ENCODE data around the gene EHBP1. TPM values are rescaled to one million over a fixed set of nuclear protein-coding genes. Genes with fewer than 3 reads are reported as not detected.

The EHBP1 gene
- total and polyA plus RNA-seq, 3 experiments from 2014 or later: 12.5 to 23.1 (median 22.7) TPM

DNA sequence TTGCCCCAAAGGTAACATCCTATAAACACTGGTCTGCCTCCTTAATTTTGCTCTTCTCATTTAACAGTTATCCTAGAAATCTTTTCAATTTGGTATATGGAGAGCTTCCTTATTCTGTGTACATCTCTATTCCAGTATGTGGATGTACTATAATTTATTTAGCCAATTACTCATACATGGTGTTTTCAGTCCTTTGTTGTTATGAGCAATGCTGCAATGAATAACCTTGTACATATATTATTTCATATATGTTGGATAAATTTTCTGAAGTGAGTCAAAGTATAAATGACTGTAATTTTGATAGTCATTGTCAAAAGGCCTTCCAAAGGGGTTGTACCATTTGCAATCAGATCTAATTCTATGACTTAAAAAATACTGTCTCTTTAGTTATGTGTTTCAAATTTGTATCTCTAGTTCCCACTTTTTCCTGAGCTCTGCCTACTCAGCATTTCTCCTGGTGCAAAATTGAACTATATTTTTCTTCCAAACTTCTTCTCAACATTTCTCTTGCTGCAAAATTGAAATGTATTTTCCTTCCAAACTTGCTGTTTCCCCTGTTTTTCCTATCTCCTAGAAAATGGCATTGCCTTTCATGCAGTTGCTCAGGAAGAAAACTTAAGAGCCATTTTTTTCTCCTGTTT lies 191.8 kb downstream of the EHBP1 start:
- Histone ChIP-seq H3K27ac (ENCODE audit: low read depth, low read length) (no peak overlapping the region), H3K4me1 (ENCODE audit: insufficient read depth, low read length) (no peaks in the 10 kb centered on the region), H3K27me3 (ENCODE audit: insufficient read depth, low read length, poor library complexity, severe bottlenecking) (no peaks in the 10 kb centered on the region), H3K4me3 (ENCODE audit: low read length) (no peak overlapping the region), H3K9me3 (ENCODE audit: low read length) (no peaks in the 10 kb centered on the region), H3K36me3 (ENCODE audit: insufficient read depth, low read length) (no peaks in the 10 kb centered on the region)
- Mint-ChIP-seq H3K4me1 (no peaks in the 10 kb centered on the region), H3K36me3 (peaks cover 6 to 9% (median 8%) of the 10 kb centered on the region in 3 donors), H3K27me3 (no peaks in the 10 kb centered on the region), H3K27ac (peak overlapping the region in 1 of 8 donors; percentile 12), H3K9me3 (no peaks in the 10 kb centered on the region), H3K4me3 (no peak overlapping the region)
- no peak for DNase-seq
- ChIA-PET CTCF (no interaction called here), POLR2A (no interaction called here)

- Histone ChIP-seq H3K36me3 (ENCODE audit: insufficient read depth, low read length) (no peaks in the 10 kb centered on the region), H3K4me3 (ENCODE audit: low read length) (no peak overlapping the region), H3K27ac (ENCODE audit: low read depth, low read length) (no peak overlapping the region), H3K27me3 (ENCODE audit: insufficient read depth, low read length, poor library complexity, severe bottlenecking) (no peaks in the 10 kb centered on the region), H3K9me3 (ENCODE audit: low read length) (no peaks in the 10 kb centered on the region), H3K4me1 (ENCODE audit: insufficient read depth, low read length) (no peaks in the 10 kb centered on the region)
- H3K27ac Mint-ChIP-seq: no peak overlapping the region
- CTCF ChIA-PET: no interaction called here
- peaks cover 5 to 8% (median 8%) of the 10 kb centered on the region in 3 donors for H3K36me3 Mint-ChIP-seq
- POLR2A ChIA-PET: no interaction called here
- no peaks in the 10 kb centered on the region for H3K4me1 Mint-ChIP-seq
- no peak for DNase-seq
- H3K4me3 Mint-ChIP-seq: no peak overlapping the region
- no peaks in the 10 kb centered on the region for H3K27me3 Mint-ChIP-seq
- no peaks in the 10 kb centered on the region for H3K9me3 Mint-ChIP-seq
Observed at GRCh38 chr2:62904344-62904743, 198.8 kb downstream of the EHBP1 start.

DNA sequence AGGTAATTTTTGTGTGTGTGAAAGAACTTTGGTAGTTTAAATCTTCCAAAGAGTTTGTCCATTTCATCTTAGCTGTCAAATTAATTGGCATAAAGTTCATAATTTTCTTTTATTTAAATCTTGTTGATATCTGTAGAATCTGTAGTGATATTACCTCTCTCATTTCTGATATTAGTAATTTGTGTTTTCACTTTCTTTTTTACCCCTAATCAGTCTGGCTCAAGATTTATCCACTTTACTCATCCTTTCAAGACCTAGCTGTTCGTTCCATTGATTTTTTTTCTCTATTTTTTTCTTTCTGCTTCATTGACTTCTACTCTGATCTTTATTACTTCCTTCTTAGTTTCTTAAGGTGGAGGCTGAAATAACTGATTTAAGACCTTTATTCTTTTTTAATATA lies 202.6 kb downstream of the EHBP1 start:
- H3K27me3 Mint-ChIP-seq: no peaks in the 10 kb centered on the region
- Histone ChIP-seq H3K4me1 (ENCODE audit: insufficient read depth, low read length) (no peaks in the 10 kb centered on the region), H3K36me3 (ENCODE audit: insufficient read depth, low read length) (no peaks in the 10 kb centered on the region), H3K27me3 (ENCODE audit: insufficient read depth, low read length, poor library complexity, severe bottlenecking) (no peaks in the 10 kb centered on the region), H3K4me3 (ENCODE audit: low read length) (no peak overlapping the region), H3K9me3 (ENCODE audit: low read length) (no peaks in the 10 kb centered on the region), H3K27ac (ENCODE audit: low read depth, low read length) (no peak overlapping the region)
- H3K4me1 Mint-ChIP-seq: peaks cover 2 to 6% (median 5%) of the 10 kb centered on the region in 3 donors
- no peak overlapping the region for H3K4me3 Mint-ChIP-seq
- no peaks in the 10 kb centered on the region for H3K9me3 Mint-ChIP-seq
- peaks cover 2 to 17% (median 11%) of the 10 kb centered on the region in 3 donors for H3K36me3 Mint-ChIP-seq
- POLR2A ChIA-PET: no interaction called here
- no peak for DNase-seq
- CTCF ChIA-PET: no interaction called here
- H3K27ac Mint-ChIP-seq: no peak overlapping the region

GRCh38 chr2:62913311-62913710 lies 207.8 kb downstream of the EHBP1 start:
- H3K36me3 Mint-ChIP-seq: peaks cover 2 to 27% (median 3%) of the 10 kb centered on the region in 3 donors
- Histone ChIP-seq H3K36me3 (ENCODE audit: insufficient read depth, low read length) (no peaks in the 10 kb centered on the region), H3K27ac (ENCODE audit: low read depth, low read length) (no peak overlapping the region), H3K9me3 (ENCODE audit: low read length) (no peaks in the 10 kb centered on the region), H3K4me3 (ENCODE audit: low read length) (no peak overlapping the region), H3K4me1 (ENCODE audit: insufficient read depth, low read length) (no peaks in the 10 kb centered on the region), H3K27me3 (ENCODE audit: insufficient read depth, low read length, poor library complexity, severe bottlenecking) (no peaks in the 10 kb centered on the region)
- H3K9me3 Mint-ChIP-seq: peaks cover 0 to 2% (median 0%) of the 10 kb centered on the region in 5 donors
- H3K4me1 Mint-ChIP-seq: peaks cover 6 to 14% (median 10%) of the 10 kb centered on the region in 3 donors
- peak overlapping the region in 1 of 8 donors; percentile 22 for H3K27ac Mint-ChIP-seq
- H3K4me3 Mint-ChIP-seq: no peak overlapping the region
- no peaks in the 10 kb centered on the region for H3K27me3 Mint-ChIP-seq
- DNase-seq: no peak
- ChIA-PET POLR2A (no interaction called here), CTCF (no interaction called here)

- Histone ChIP-seq H3K27ac (ENCODE audit: low read depth, low read length) (no peak overlapping the region), H3K4me1 (ENCODE audit: insufficient read depth, low read length) (no peaks in the 10 kb centered on the region), H3K27me3 (ENCODE audit: insufficient read depth, low read length, poor library complexity, severe bottlenecking) (no peaks in the 10 kb centered on the region), H3K4me3 (ENCODE audit: low read length) (no peak overlapping the region), H3K36me3 (ENCODE audit: insufficient read depth, low read length) (no peaks in the 10 kb centered on the region), H3K9me3 (ENCODE audit: low read length) (peaks cover 6% of the 10 kb centered on the region)
- Mint-ChIP-seq H3K27ac (no peak overlapping the region), H3K4me1 (no peaks in the 10 kb centered on the region), H3K36me3 (peaks cover 15 to 53% (median 30%) of the 10 kb centered on the region in 3 donors), H3K9me3 (peaks cover 12 to 41% (median 28%) of the 10 kb centered on the region in 5 donors), H3K4me3 (no peak overlapping the region), H3K27me3 (no peaks in the 10 kb centered on the region)
- POLR2A ChIA-PET: no interaction called here
- no peak for DNase-seq
- CTCF ChIA-PET: no interaction called here
Observed at GRCh38 chr2:62919041-62919440, 213.5 kb downstream of the EHBP1 start.

DNA sequence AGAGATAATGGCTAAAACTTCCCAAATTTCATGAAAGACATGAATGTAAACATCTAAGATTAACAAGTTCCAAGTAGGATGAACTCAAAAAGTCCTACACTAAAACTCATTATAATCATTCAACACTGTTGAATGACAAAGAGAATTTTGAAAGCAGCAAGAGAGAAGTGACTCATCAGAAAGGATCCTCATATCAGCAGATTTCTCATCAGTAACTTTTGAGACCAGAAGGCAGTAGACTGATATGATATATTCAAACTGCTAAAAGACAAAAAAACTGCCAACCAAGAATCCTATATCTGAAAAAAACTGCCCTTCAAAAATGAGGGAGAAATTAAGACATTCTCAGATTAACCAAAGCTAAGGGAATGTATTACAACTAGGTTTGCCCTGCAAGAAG lies 214.6 kb downstream of the EHBP1 start:
- no peaks in the 10 kb centered on the region for H3K27me3 Mint-ChIP-seq
- CTCF ChIA-PET: no interaction called here
- Histone ChIP-seq H3K36me3 (ENCODE audit: insufficient read depth, low read length) (no peaks in the 10 kb centered on the region), H3K9me3 (ENCODE audit: low read length) (peaks cover 7% of the 10 kb centered on the region), H3K4me1 (ENCODE audit: insufficient read depth, low read length) (no peaks in the 10 kb centered on the region), H3K4me3 (ENCODE audit: low read length) (no peak overlapping the region), H3K27ac (ENCODE audit: low read depth, low read length) (no peak overlapping the region), H3K27me3 (ENCODE audit: insufficient read depth, low read length, poor library complexity, severe bottlenecking) (no peaks in the 10 kb centered on the region)
- peaks cover 20 to 50% (median 36%) of the 10 kb centered on the region in 5 donors for H3K9me3 Mint-ChIP-seq
- no peak for DNase-seq
- H3K36me3 Mint-ChIP-seq: peaks cover 18 to 62% (median 32%) of the 10 kb centered on the region in 3 donors
- H3K4me1 Mint-ChIP-seq: no peaks in the 10 kb centered on the region
- no peak overlapping the region for H3K4me3 Mint-ChIP-seq
- no peak overlapping the region for H3K27ac Mint-ChIP-seq
- POLR2A ChIA-PET: no interaction called here

- H3K27ac Mint-ChIP-seq: no peak overlapping the region
- H3K4me3 Mint-ChIP-seq: peak overlapping the region in 1 of 7 donors; percentile 2
- CTCF ChIA-PET: no interaction called here
Observed at GRCh38 chr2:62923242-62923641, 217.7 kb downstream of the EHBP1 start.

DNA sequence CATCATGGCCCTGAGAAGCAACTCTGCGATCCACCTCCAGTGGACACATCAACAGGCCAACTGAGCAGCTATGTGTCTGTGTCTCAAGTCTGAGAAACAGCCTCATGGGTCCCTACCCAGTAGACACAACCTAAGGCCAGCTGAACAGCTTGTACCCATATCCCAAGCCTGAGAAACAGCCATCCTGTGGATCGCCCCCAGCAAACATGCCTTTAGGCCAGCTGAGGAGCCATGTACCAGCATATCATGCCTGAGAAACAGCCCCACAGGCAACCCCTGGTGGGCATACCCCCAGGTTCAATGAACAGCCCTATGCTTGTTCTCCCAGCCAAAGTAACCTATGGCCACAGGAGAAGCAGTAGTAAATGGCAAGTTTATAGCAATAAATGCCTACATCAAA lies 218.4 kb downstream of the EHBP1 start:
- H3K36me3 ChIP-seq (ENCODE audit: insufficient read depth, low read length): no peaks in the 10 kb centered on the region
- ChIA-PET POLR2A (no interaction called here), CTCF (no interaction called here)
- H3K9me3 ChIP-seq (ENCODE audit: low read length): peaks cover 7% of the 10 kb centered on the region
- Mint-ChIP-seq H3K9me3 (peaks cover 21 to 63% (median 39%) of the 10 kb centered on the region in 5 donors), H3K36me3 (peaks cover 20 to 63% (median 32%) of the 10 kb centered on the region in 3 donors), H3K4me3 (no peak overlapping the region), H3K4me1 (no peaks in the 10 kb centered on the region), H3K27me3 (no peaks in the 10 kb centered on the region), H3K27ac (no peak overlapping the region)
- no peaks in the 10 kb centered on the region for H3K4me1 ChIP-seq (ENCODE audit: insufficient read depth, low read length)
- no peak overlapping the region for H3K27ac ChIP-seq (ENCODE audit: low read depth, low read length)
- H3K27me3 ChIP-seq (ENCODE audit: insufficient read depth, low read length, poor library complexity, severe bottlenecking): no peaks in the 10 kb centered on the region
- H3K4me3 ChIP-seq (ENCODE audit: low read length): no peak overlapping the region
- no peak for DNase-seq

More at GRCh38 chr2:62923242-62923641, 217.7 kb downstream of the EHBP1 start:
- Mint-ChIP-seq H3K27me3 (no peaks in the 10 kb centered on the region), H3K9me3 (peaks cover 21 to 63% (median 39%) of the 10 kb centered on the region in 5 donors), H3K4me1 (no peaks in the 10 kb centered on the region), H3K36me3 (peaks cover 18 to 65% (median 32%) of the 10 kb centered on the region in 3 donors)
- Histone ChIP-seq H3K4me3 (ENCODE audit: low read length) (no peak overlapping the region), H3K27ac (ENCODE audit: low read depth, low read length) (no peak overlapping the region), H3K27me3 (ENCODE audit: insufficient read depth, low read length, poor library complexity, severe bottlenecking) (no peaks in the 10 kb centered on the region), H3K36me3 (ENCODE audit: insufficient read depth, low read length) (no peaks in the 10 kb centered on the region), H3K4me1 (ENCODE audit: insufficient read depth, low read length) (no peaks in the 10 kb centered on the region), H3K9me3 (ENCODE audit: low read length) (peaks cover 7% of the 10 kb centered on the region)
- POLR2A ChIA-PET: no interaction called here
- DNase-seq: no peak

All from CD8-positive, alpha-beta memory T cell (primary cell).